ENCODE data around the gene IGSF9B.

Gene IGSF9B

GRCh38 chr11:133901316-133901715, 55.5 kb downstream of the IGSF9B start:
- no peak for TF ChIP-seq PAX5 (IDR thresholded peaks at IDR 0.05; ENCODE audit: insufficient read depth, low read length, severe bottlenecking)
- no peak for TF ChIP-seq POLR2A (IDR thresholded peaks at IDR 0.05; ENCODE audit: low read depth, low read length)
- TF ChIP-seq POU2F2 (IDR thresholded peaks at IDR 0.05; ENCODE audit: low read depth, low read length) = no peak
- no peak for TF ChIP-seq POLR2AphosphoS5 (IDR thresholded peaks at IDR 0.05; ENCODE audit: low read depth, low read length)
- no peak for TF ChIP-seq SPI1 (IDR thresholded peaks at IDR 0.05; ENCODE audit: low read depth, low read length)
- TF ChIP-seq TAF1 (IDR thresholded peaks at IDR 0.05; ENCODE audit: low read depth, low read length) = no peak
- no peak for DNase-seq (ENCODE audit: insufficient read length, low spot score)
- no peak for FAIRE-seq

- FAIRE-seq (no peak), DNase-seq (ENCODE audit: insufficient read length, low spot score) (no peak)
- TF ChIP-seq TAF1 (IDR thresholded peaks at IDR 0.05; ENCODE audit: low read depth, low read length) = no peak
- TF ChIP-seq POU2F2 (IDR thresholded peaks at IDR 0.05; ENCODE audit: low read depth, low read length) = no peak
- TF ChIP-seq PAX5 (IDR thresholded peaks at IDR 0.05; ENCODE audit: insufficient read depth, low read length, severe bottlenecking) = no peak
- no peak for TF ChIP-seq POLR2A (IDR thresholded peaks at IDR 0.05; ENCODE audit: low read depth, low read length)
- TF ChIP-seq POLR2AphosphoS5 (IDR thresholded peaks at IDR 0.05; ENCODE audit: low read depth, low read length) = no peak
- TF ChIP-seq SPI1 (IDR thresholded peaks at IDR 0.05; ENCODE audit: low read depth, low read length) = no peak
These were observed 56.3 kb downstream of the IGSF9B start for GRCh38 chr11:133900176-133901105.

- DNase-seq (ENCODE audit: insufficient read length, low spot score) = no peak
- FAIRE-seq = no peak
- no peak for TF ChIP-seq POLR2A (IDR thresholded peaks at IDR 0.05; ENCODE audit: low read depth, low read length)
- no peak for TF ChIP-seq SPI1 (IDR thresholded peaks at IDR 0.05; ENCODE audit: low read depth, low read length)
- TF ChIP-seq TAF1 (IDR thresholded peaks at IDR 0.05; ENCODE audit: low read depth, low read length) = no peak
- TF ChIP-seq POLR2AphosphoS5 (IDR thresholded peaks at IDR 0.05; ENCODE audit: low read depth, low read length) = no peak
- TF ChIP-seq PAX5 (IDR thresholded peaks at IDR 0.05; ENCODE audit: insufficient read depth, low read length, severe bottlenecking) = no peak
- TF ChIP-seq POU2F2 (IDR thresholded peaks at IDR 0.05; ENCODE audit: low read depth, low read length) = no peak
These were observed 58.0 kb downstream of the IGSF9B start for GRCh38 chr11:133898770-133899115.

GRCh38 chr11:133898031-133898769, 58.6 kb downstream of the IGSF9B start:
- DNase-seq (ENCODE audit: insufficient read length, low spot score) (no peak), FAIRE-seq (peak; percentile 70)
- TF ChIP-seq TAF1 (IDR thresholded peaks at IDR 0.05; ENCODE audit: low read depth, low read length) (no peak), SPI1 (IDR thresholded peaks at IDR 0.05; ENCODE audit: low read depth, low read length) (no peak), POLR2A (IDR thresholded peaks at IDR 0.05; ENCODE audit: low read depth, low read length) (no peak), POU2F2 (IDR thresholded peaks at IDR 0.05; ENCODE audit: low read depth, low read length) (no peak), POLR2AphosphoS5 (IDR thresholded peaks at IDR 0.05; ENCODE audit: low read depth, low read length) (no peak), PAX5 (IDR thresholded peaks at IDR 0.05; ENCODE audit: insufficient read depth, low read length, severe bottlenecking) (no peak)

GRCh38 chr11:133897331-133897650, 59.5 kb downstream of the IGSF9B start:
- DNase-seq (ENCODE audit: insufficient read length, low spot score) = no peak
- no peak for FAIRE-seq
- no peak for TF ChIP-seq POLR2AphosphoS5 (IDR thresholded peaks at IDR 0.05; ENCODE audit: low read depth, low read length)
- no peak for TF ChIP-seq PAX5 (IDR thresholded peaks at IDR 0.05; ENCODE audit: insufficient read depth, low read length, severe bottlenecking)
- no peak for TF ChIP-seq TAF1 (IDR thresholded peaks at IDR 0.05; ENCODE audit: low read depth, low read length)
- no peak for TF ChIP-seq SPI1 (IDR thresholded peaks at IDR 0.05; ENCODE audit: low read depth, low read length)
- no peak for TF ChIP-seq POU2F2 (IDR thresholded peaks at IDR 0.05; ENCODE audit: low read depth, low read length)
- no peak for TF ChIP-seq POLR2A (IDR thresholded peaks at IDR 0.05; ENCODE audit: low read depth, low read length)

- DNase-seq (ENCODE audit: insufficient read length, low spot score) = no peak
- no peak for FAIRE-seq
- TF ChIP-seq POLR2AphosphoS5 (IDR thresholded peaks at IDR 0.05; ENCODE audit: low read depth, low read length) (no peak), PAX5 (IDR thresholded peaks at IDR 0.05; ENCODE audit: insufficient read depth, low read length, severe bottlenecking) (no peak), POU2F2 (IDR thresholded peaks at IDR 0.05; ENCODE audit: low read depth, low read length) (no peak), SPI1 (IDR thresholded peaks at IDR 0.05; ENCODE audit: low read depth, low read length) (no peak), TAF1 (IDR thresholded peaks at IDR 0.05; ENCODE audit: low read depth, low read length) (no peak), POLR2A (IDR thresholded peaks at IDR 0.05; ENCODE audit: low read depth, low read length) (no peak)
These were observed 60.0 kb downstream of the IGSF9B start for GRCh38 chr11:133896642-133897330.

GRCh38 chr11:133896028-133896427, 60.7 kb downstream of the IGSF9B start:
- FAIRE-seq (peak; percentile 68), DNase-seq (ENCODE audit: insufficient read length, low spot score) (no peak)
- TF ChIP-seq POLR2AphosphoS5 (IDR thresholded peaks at IDR 0.05; ENCODE audit: low read depth, low read length) = no peak

- DNase-seq (ENCODE audit: insufficient read length, low spot score) (no peak), FAIRE-seq (peak; percentile 23)
- TF ChIP-seq SPI1 (IDR thresholded peaks at IDR 0.05; ENCODE audit: low read depth, low read length) (no peak), TAF1 (IDR thresholded peaks at IDR 0.05; ENCODE audit: low read depth, low read length) (no peak), PAX5 (IDR thresholded peaks at IDR 0.05; ENCODE audit: insufficient read depth, low read length, severe bottlenecking) (no peak), POLR2A (IDR thresholded peaks at IDR 0.05; ENCODE audit: low read depth, low read length) (no peak), POU2F2 (IDR thresholded peaks at IDR 0.05; ENCODE audit: low read depth, low read length) (no peak), POLR2AphosphoS5 (IDR thresholded peaks at IDR 0.05; ENCODE audit: low read depth, low read length) (no peak)
These were observed 61.2 kb downstream of the IGSF9B start for GRCh38 chr11:133895551-133895950.

- FAIRE-seq (peak; percentile 64), DNase-seq (ENCODE audit: insufficient read length, low spot score) (no peak)
- TF ChIP-seq TAF1 (IDR thresholded peaks at IDR 0.05; ENCODE audit: low read depth, low read length) (no peak), POLR2AphosphoS5 (IDR thresholded peaks at IDR 0.05; ENCODE audit: low read depth, low read length) (no peak)
These were observed 61.7 kb downstream of the IGSF9B start for GRCh38 chr11:133895061-133895479.

Data from GM12891 (cell line).